Cardiac muscle cell (in vitro differentiated cells and primary cell): ENCODE results near the gene KRTAP12-3. TPM values are rescaled to one million over a fixed set of nuclear protein-coding genes. Genes with fewer than 3 reads are reported as not detected.
"Not testable (repeated sequence)": the region's sequence is repeated elsewhere in the genome, so short reads cannot be mapped to it uniquely, and the experiment has no call there.

Experiments
- DNase-seq, 2 donors: peaks; one replicate each; pipeline versions ENCODE4 v3.0.0 to v3.0.0-alpha.2; 2010 to 2017; ENCODE audit warnings: low read depth in 1 of 2, low spot score in 1 of 2
- H3K27ac ChIP-seq: fragments of 200-600 bp; sonication (generic); 2 replicates; pipeline ENCODE4 v1.5.1; 2016
- H3K27me3 ChIP-seq: fragments of 200-600 bp; sonication (generic); 2 replicates; pipeline ENCODE4 v1.6.0; 2016; ENCODE audit warnings: control low read depth
- H3K36me3 ChIP-seq: fragments of 200-600 bp; sonication (generic); 2 replicates; pipeline ENCODE4 v1.5.1; 2016; ENCODE audit warnings: control low read depth
- H3K4me1 ChIP-seq: fragments of 200-600 bp; sonication (generic); 2 replicates; pipeline ENCODE4 v1.8.1; 2017; ENCODE audit warnings: low read depth, mild to moderate bottlenecking, mixed run types
- H3K4me3 ChIP-seq: fragments of 200-600 bp; sonication (generic); 2 replicates; pipeline ENCODE4 v1.5.1; 2016; ENCODE audit warnings: mild to moderate bottlenecking
- H3K9me3 ChIP-seq: fragments of 200-600 bp; sonication (generic); 2 replicates; pipeline ENCODE4 v1.5.1; 2017; ENCODE audit warnings: low read depth, mild to moderate bottlenecking, control low read depth
- polyA plus RNA-seq: library from polyadenylated mRNA; unstranded; fragments of >200 nt; fragmentation: Nextera tagmentation; extraction: Ambion mirVana; gene quantifications from 2 replicates; pipeline ENCODE4 v1.2.1, GENCODE V29; 2016
- total RNA-seq: library from RNA; depleted of rRNA; stranded (reverse); fragments of >200 nt; gene quantifications from 2 replicates; pipeline ENCODE4 v1.2.3, GENCODE V29; 2016
- TF ChIP-seq, protein P1 (sequence below): IDR thresholded peaks from 2 replicates; pipeline ENCODE4 v1.5.1; 2012; ENCODE audit warnings: low read depth, mild to moderate bottlenecking, low read length

Gene KRTAP12-3
- total and polyA plus RNA-seq, 2 experiments from 2014 or later: not detected

DNA sequence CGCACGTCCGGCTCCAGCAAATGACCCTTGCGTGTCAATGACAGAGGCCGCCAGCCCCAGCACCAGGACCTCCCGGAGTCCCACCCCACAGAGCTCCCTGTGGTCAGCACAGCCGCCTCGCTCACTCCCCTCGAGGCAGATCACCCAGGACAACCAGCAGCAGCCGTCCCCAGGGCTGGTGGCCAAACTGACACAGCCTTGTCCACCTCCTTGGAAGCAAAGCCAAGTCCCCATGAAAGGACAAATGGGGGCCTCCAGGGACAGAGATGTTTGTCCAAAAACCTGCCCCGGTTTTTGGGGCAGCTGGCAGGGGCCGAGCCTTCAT lies 18.4 kb upstream of the KRTAP12-3 start:
- H3K27ac ChIP-seq: no peak overlapping the region
- no peaks in the 10 kb centered on the region for H3K9me3 ChIP-seq
- no peaks in the 10 kb centered on the region for H3K36me3 ChIP-seq
- no peaks in the 10 kb centered on the region for H3K4me1 ChIP-seq
- H3K4me3 ChIP-seq: no peak overlapping the region
- no peak for DNase-seq
- TF ChIP-seq, protein P1, sequence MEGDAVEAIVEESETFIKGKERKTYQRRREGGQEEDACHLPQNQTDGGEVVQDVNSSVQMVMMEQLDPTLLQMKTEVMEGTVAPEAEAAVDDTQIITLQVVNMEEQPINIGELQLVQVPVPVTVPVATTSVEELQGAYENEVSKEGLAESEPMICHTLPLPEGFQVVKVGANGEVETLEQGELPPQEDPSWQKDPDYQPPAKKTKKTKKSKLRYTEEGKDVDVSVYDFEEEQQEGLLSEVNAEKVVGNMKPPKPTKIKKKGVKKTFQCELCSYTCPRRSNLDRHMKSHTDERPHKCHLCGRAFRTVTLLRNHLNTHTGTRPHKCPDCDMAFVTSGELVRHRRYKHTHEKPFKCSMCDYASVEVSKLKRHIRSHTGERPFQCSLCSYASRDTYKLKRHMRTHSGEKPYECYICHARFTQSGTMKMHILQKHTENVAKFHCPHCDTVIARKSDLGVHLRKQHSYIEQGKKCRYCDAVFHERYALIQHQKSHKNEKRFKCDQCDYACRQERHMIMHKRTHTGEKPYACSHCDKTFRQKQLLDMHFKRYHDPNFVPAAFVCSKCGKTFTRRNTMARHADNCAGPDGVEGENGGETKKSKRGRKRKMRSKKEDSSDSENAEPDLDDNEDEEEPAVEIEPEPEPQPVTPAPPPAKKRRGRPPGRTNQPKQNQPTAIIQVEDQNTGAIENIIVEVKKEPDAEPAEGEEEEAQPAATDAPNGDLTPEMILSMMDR: no peak
- no peaks in the 10 kb centered on the region for H3K27me3 ChIP-seq

DNA sequence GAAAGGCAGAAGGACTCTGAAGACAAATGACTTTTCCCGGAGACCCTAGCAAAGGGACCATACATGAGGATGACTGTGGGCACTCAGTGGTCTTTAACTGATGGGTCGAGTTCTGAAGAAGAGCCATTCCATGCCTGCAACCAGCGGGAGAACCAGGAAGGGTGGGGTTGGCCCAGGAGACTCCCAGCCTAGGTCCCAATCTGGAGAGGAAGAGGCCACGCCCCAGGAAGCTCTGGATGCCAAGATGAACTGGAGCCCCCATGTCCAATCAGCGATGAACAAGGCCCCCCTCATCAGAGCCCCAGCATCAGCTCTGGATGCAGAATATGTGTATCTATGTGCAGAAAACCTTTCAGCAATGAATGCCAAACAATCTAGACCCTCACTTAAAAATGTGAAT lies 17.0 kb upstream of the KRTAP12-3 start:
- H3K4me3 ChIP-seq: no peak overlapping the region
- H3K9me3 ChIP-seq: no peaks in the 10 kb centered on the region
- H3K4me1 ChIP-seq: no peaks in the 10 kb centered on the region
- H3K36me3 ChIP-seq: no peaks in the 10 kb centered on the region
- no peak overlapping the region for H3K27ac ChIP-seq
- TF ChIP-seq, protein P1: no peak
- DNase-seq: no peak
- no peaks in the 10 kb centered on the region for H3K27me3 ChIP-seq

DNA sequence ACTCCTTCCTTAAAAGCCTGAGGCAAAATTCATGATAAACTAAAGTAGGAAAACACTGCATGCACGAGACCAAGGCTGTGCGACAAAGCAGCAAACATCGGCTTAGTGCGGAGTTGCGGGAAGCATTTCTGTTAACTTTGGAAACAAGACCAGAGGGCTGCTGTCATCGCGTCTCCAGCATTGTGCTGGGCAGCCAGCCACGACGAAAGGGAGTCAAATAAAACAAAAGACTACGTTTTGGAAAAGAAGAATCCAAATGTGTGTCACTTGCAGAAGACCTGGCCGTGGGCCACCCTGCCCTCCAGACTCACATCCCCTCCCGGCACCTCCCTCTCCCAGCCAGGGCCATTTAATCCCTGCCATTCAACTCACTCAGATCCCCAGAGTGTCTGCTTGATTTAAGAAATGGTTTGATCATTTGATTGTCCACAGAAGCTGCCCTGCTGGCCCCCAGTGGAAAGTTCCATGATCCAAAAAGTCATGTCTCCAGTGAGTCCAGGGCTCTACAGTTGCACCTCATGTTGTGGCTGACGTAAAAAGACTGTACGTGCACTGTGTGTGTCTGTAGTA lies 13.9 kb upstream of the KRTAP12-3 start:
- H3K9me3 ChIP-seq: no peaks in the 10 kb centered on the region
- H3K36me3 ChIP-seq: no peaks in the 10 kb centered on the region
- no peaks in the 10 kb centered on the region for H3K4me1 ChIP-seq
- H3K4me3 ChIP-seq: no peak overlapping the region
- H3K27ac ChIP-seq: no peak overlapping the region
- no peak for DNase-seq
- H3K27me3 ChIP-seq: no peaks in the 10 kb centered on the region
- TF ChIP-seq, protein P1: no peak

DNA sequence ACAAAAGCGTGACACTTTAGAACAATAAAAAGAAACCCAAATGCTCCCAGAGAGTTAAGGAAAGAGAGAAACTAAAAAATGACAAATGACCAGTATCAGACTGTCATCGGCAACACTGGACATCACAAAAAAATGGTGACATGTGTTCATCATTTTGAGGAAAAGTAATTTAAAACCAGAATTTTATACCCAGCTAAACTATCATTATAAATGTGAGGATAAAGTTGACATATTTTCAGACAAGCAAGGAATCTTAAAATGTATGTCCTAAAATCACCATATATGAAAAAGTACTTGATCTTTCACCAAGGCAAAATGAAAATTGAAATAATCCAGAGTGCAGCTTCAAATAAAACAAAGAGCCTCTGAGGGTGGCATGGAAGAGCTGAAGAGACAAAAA lies 12.9 kb upstream of the KRTAP12-3 start:
- no peaks in the 10 kb centered on the region for H3K36me3 ChIP-seq
- TF ChIP-seq, protein P1: no peak
- DNase-seq: no peak

DNA sequence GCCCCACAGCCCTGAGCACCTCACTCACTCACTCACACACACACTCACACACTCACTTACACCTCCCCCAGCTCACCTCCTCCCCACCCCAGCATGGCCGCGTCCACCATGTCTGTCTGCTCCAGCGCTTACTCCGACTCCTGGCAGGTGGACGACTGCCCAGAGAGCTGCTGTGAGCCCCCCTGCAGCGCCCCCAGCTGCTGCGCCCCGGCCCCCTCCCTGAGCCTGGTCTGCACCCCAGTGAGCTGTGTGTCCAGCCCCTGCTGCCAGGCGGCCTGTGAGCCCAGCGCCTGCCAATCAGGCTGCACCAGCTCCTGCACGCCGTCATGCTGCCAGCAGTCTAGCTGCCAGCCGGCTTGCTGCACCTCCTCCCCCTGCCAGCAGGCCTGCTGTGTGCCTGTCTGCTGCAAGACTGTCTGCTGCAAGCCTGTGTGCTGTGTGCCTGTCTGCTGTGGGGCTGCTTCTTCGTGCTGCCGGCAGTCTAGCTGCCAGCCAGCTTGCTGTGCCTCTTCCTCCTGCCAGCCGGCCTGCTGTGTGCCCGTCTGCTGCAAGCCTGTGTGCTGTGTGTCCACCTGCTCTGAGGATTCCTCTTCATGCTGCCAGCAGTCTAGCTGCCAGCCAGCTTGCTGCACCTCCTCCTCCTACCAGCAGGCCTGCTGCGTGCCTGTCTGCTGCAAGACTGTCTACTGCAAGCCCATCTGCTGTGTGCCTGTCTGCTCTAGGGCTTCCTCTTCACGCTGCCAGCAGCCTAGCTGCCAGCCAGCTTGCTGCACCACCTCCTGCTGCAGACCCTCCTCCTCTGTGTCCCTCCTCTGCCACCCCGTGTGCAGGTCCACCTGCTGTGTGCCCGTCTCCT lies 11.1 kb upstream of the KRTAP12-3 start, which contains the start of gene KRTAP10-11:
TSS of gene KRTAP10-11 (plus strand) at position 49 of the 856 bp plus-strand sequence. CDS start at position 94, 45 bp downstream.
- not testable (repeated sequence) for H3K4me1 ChIP-seq, H3K36me3 ChIP-seq, H3K27me3 ChIP-seq, DNase-seq, H3K27ac ChIP-seq, H3K9me3 ChIP-seq, H3K4me3 ChIP-seq

More for the DNA sequence above, 12.9 kb upstream of the KRTAP12-3 start:
- H3K9me3 ChIP-seq: no peaks in the 10 kb centered on the region
- H3K27me3 ChIP-seq: no peaks in the 10 kb centered on the region
- H3K27ac ChIP-seq: no peak overlapping the region
- H3K4me1 ChIP-seq: no peaks in the 10 kb centered on the region
- no peak overlapping the region for H3K4me3 ChIP-seq

DNA sequence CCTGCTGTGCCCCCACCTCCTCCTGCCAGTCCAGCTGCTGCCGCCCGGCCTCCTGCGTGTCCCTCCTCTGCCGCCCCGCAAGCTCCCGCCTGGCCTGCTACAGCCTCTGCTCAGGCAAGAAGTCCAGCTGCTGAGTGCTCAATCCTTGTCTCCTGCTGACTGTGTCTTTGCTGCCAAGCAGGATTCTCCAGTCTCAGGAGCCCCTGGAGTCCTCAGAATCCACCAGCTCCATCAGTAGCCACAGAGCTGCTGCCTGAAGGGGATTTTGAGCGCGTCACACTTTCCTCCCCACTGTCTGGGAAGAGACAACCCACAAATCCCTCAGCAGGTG lies 10.5 kb upstream of the KRTAP12-3 start:
- Histone ChIP-seq H3K4me1 (no peaks in the 10 kb centered on the region), H3K9me3 (no peaks in the 10 kb centered on the region), H3K36me3 (no peaks in the 10 kb centered on the region), H3K4me3 (no peak overlapping the region), H3K27ac (no peak overlapping the region), H3K27me3 (no peaks in the 10 kb centered on the region)
- DNase-seq: no peak
- TF ChIP-seq, protein P1: no peak
